GM18870 (cell line): ENCODE data around the gene LTBP1.
"Not testable (repeated sequence)": the region's sequence is repeated elsewhere in the genome, so short reads cannot be mapped to it uniquely, and the experiment has no call there.

Experiments used
- ATAC-seq: cut with Tn5 transposase; IDR thresholded peaks from one replicate; pipeline ENCODE4 v1.9.1; 2021; ENCODE audit warnings: moderate library complexity; ENCODE audit not compliant: unreplicated experiment

LTBP1 gene

GRCh38 chr2:33215299-33215698 lies 268.5 kb downstream of the LTBP1 start:
- ATAC-seq: no peak

GRCh38 chr2:33215983-33216382 lies 269.2 kb downstream of the LTBP1 start:
- ATAC-seq: no peak

GRCh38 chr2:33216508-33217182 lies 269.9 kb downstream of the LTBP1 start:
- no peak for ATAC-seq

- no peak for ATAC-seq
These were observed 270.7 kb downstream of the LTBP1 start for GRCh38 chr2:33217406-33217805.

GRCh38 chr2:33219114-33219513 lies 272.4 kb downstream of the LTBP1 start:
- no peak for ATAC-seq

- no peak for ATAC-seq
These were observed 273.1 kb downstream of the LTBP1 start for GRCh38 chr2:33219850-33220275.

- ATAC-seq: no peak
These were observed 273.8 kb downstream of the LTBP1 start for GRCh38 chr2:33220533-33220932.

- ATAC-seq: no peak
These were observed 274.5 kb downstream of the LTBP1 start for GRCh38 chr2:33221046-33221784.

GRCh38 chr2:33222309-33222708 lies 275.6 kb downstream of the LTBP1 start:
- ATAC-seq: no peak

- ATAC-seq: no peak
These were observed 277.1 kb downstream of the LTBP1 start for GRCh38 chr2:33223856-33224255.

GRCh38 chr2:33225350-33225749 lies 278.6 kb downstream of the LTBP1 start:
- ATAC-seq: no peak

GRCh38 chr2:33226546-33226945 lies 279.8 kb downstream of the LTBP1 start:
- ATAC-seq: no peak

- no peak for ATAC-seq
These were observed 282.9 kb downstream of the LTBP1 start for GRCh38 chr2:33229646-33230045.

- no peak for ATAC-seq
These were observed 283.4 kb downstream of the LTBP1 start for GRCh38 chr2:33230195-33230594.

- no peak for ATAC-seq
These were observed 284.1 kb downstream of the LTBP1 start for GRCh38 chr2:33230842-33231241.

GRCh38 chr2:33235559-33235958 lies 288.8 kb downstream of the LTBP1 start:
- ATAC-seq: not testable (repeated sequence)

GRCh38 chr2:33236482-33237385 lies 290.0 kb downstream of the LTBP1 start:
- ATAC-seq: no peak

- no peak for ATAC-seq
These were observed 291.4 kb downstream of the LTBP1 start for GRCh38 chr2:33238111-33238510.

- ATAC-seq: no peak
These were observed 293.4 kb downstream of the LTBP1 start for GRCh38 chr2:33240178-33240577.

- ATAC-seq: no peak
These were observed 294.3 kb downstream of the LTBP1 start for GRCh38 chr2:33241072-33241471.

GRCh38 chr2:33241581-33241980 lies 294.8 kb downstream of the LTBP1 start:
- ATAC-seq: no peak
